Measurements from ENCODE around the gene SMURF1.

GRCh38 chr7:99171731-99172130 is 27.8 kb upstream of the SMURF1 start:
- TF ChIP-seq, protein P1, sequence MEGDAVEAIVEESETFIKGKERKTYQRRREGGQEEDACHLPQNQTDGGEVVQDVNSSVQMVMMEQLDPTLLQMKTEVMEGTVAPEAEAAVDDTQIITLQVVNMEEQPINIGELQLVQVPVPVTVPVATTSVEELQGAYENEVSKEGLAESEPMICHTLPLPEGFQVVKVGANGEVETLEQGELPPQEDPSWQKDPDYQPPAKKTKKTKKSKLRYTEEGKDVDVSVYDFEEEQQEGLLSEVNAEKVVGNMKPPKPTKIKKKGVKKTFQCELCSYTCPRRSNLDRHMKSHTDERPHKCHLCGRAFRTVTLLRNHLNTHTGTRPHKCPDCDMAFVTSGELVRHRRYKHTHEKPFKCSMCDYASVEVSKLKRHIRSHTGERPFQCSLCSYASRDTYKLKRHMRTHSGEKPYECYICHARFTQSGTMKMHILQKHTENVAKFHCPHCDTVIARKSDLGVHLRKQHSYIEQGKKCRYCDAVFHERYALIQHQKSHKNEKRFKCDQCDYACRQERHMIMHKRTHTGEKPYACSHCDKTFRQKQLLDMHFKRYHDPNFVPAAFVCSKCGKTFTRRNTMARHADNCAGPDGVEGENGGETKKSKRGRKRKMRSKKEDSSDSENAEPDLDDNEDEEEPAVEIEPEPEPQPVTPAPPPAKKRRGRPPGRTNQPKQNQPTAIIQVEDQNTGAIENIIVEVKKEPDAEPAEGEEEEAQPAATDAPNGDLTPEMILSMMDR (IDR thresholded peaks at IDR 0.05; ENCODE audit: control extremely low read depth in 1 of 3, insufficient read depth in 1 of 3, low read depth in 1 of 3, low read length in 3 of 3) = no peak
- TF ChIP-seq POLR2A (IDR thresholded peaks at IDR 0.05; ENCODE audit: control extremely low read depth in 1 of 2, low read depth in 2 of 2, low read length in 2 of 2) (no peak), MAFK (IDR thresholded peaks at IDR 0.05; ENCODE audit: low read depth, low read length) (no peak), YY1 (IDR thresholded peaks at IDR 0.05; ENCODE audit: low read depth, low read length) (no peak), TBP (IDR thresholded peaks at IDR 0.05; ENCODE audit: low read depth, low read length) (no peak), POLR2AphosphoS5 (IDR thresholded peaks at IDR 0.05; ENCODE audit: low read depth, low read length) (no peak), RXRA (IDR thresholded peaks at IDR 0.05; ENCODE audit: insufficient read depth, low read depth, low read length) (no peak), TEAD4 (IDR thresholded peaks at IDR 0.05; ENCODE audit: low read depth, low read length) (no peak), SP2 (IDR thresholded peaks at IDR 0.05; ENCODE audit: low read length) (no peak), ASH2L (IDR thresholded peaks at IDR 0.05; ENCODE audit: low read length) (no peak), ZNF274 (IDR thresholded peaks at IDR 0.05; ENCODE audit: borderline replicate concordance, extremely low read depth, low read length) (no peak)

All from H1 (cell line).